ENCODE results near the gene PLXNA4.

The PLXNA4 gene

GRCh38 chr7:132564090-132564489 is 12.2 kb downstream of the PLXNA4 start:
- DNase-seq = no peak

GRCh38 chr7:132562690-132563089 is 13.6 kb downstream of the PLXNA4 start:
- DNase-seq = no peak

- no peak for DNase-seq
These were observed 14.5 kb downstream of the PLXNA4 start for GRCh38 chr7:132561763-132562162.

GRCh38 chr7:132560825-132561529 is 15.3 kb downstream of the PLXNA4 start:
- no peak for DNase-seq

- DNase-seq = no peak
These were observed 16.2 kb downstream of the PLXNA4 start for GRCh38 chr7:132560105-132560504.

- no peak for DNase-seq
These were observed 17.5 kb downstream of the PLXNA4 start for GRCh38 chr7:132558815-132559214.

- DNase-seq = no peak
These were observed 18.7 kb downstream of the PLXNA4 start for GRCh38 chr7:132557489-132558044.

- no peak for DNase-seq
These were observed 21.8 kb downstream of the PLXNA4 start for GRCh38 chr7:132554446-132554845.

GRCh38 chr7:132553031-132553430 is 23.2 kb downstream of the PLXNA4 start:
- no peak for DNase-seq

GRCh38 chr7:132551886-132552285 is 24.4 kb downstream of the PLXNA4 start:
- DNase-seq = no peak

GRCh38 chr7:132551439-132551838 is 24.8 kb downstream of the PLXNA4 start:
- DNase-seq = no peak

- DNase-seq = no peak
These were observed 27.7 kb downstream of the PLXNA4 start for GRCh38 chr7:132548489-132549078.

- no peak for DNase-seq
These were observed 28.4 kb downstream of the PLXNA4 start for GRCh38 chr7:132547821-132548220.

GRCh38 chr7:132546366-132547127 is 29.7 kb downstream of the PLXNA4 start:
- DNase-seq = no peak

- DNase-seq = no peak
These were observed 30.5 kb downstream of the PLXNA4 start for GRCh38 chr7:132545756-132546155.

GRCh38 chr7:132544999-132545398 is 31.3 kb downstream of the PLXNA4 start:
- DNase-seq = no peak

GRCh38 chr7:132544025-132544424 is 32.2 kb downstream of the PLXNA4 start:
- DNase-seq = no peak

GRCh38 chr7:132542895-132543294 is 33.4 kb downstream of the PLXNA4 start:
- no peak for DNase-seq

GRCh38 chr7:132541656-132542055 is 34.6 kb downstream of the PLXNA4 start:
- DNase-seq = no peak

GRCh38 chr7:132537456-132538145 is 38.7 kb downstream of the PLXNA4 start:
- DNase-seq = no peak

GRCh38 chr7:132536654-132537395 is 39.4 kb downstream of the PLXNA4 start:
- no peak for DNase-seq

GRCh38 chr7:132533916-132534315 is 42.4 kb downstream of the PLXNA4 start:
- DNase-seq = no peak

Data from activated CD4-positive, alpha-beta T cell treated with anti-CD3 and anti-CD28 coated beads for 1 hour (primary cell).